H1 (cell line): ENCODE results near the gene WIPI1. TPM values are rescaled to one million over a fixed set of nuclear protein-coding genes. Genes with fewer than 3 reads are reported as not detected.

ENCODE experiments used
- KDM4A ChIP-seq: IDR thresholded peaks from one replicate; pipeline ENCODE4 v1.7.1; 2012; ENCODE audit warnings: low read depth, mild to moderate bottlenecking, moderate library complexity, low read length, inconsistent platforms; ENCODE audit not compliant: severe bottlenecking
- KDM5A ChIP-seq: fragments of 200-600 bp; IDR thresholded peaks from 2 replicates; pipeline ENCODE4 v1.7.1; 2012; ENCODE audit warnings: mild to moderate bottlenecking, low read length, inconsistent platforms, mixed read lengths
- polyA plus RNA-seq, 7 experiments: library from polyadenylated mRNA; depleted of rRNA in 3 of 7; stranded (reverse) in 5 of 7; unstranded in 2 of 7; fragments of >200 nt in 5 of 7; fragments of 200-250 nt in 2 of 7; gene quantifications; 1 replicate in 5 of 7; 2 replicates in 1 of 7; 4 replicates in 1 of 7; pipeline versions ENCODE4 v1.2.1 to v1.2.3, GENCODE V29; 2011 to 2013; ENCODE audit warnings: missing spikeins in 2 of 7, mixed read lengths in 2 of 7
- total RNA-seq: library from RNA; stranded (reverse); fragmentation: NEBNext Ultra II Directional; extraction: Animal tissue kit (Norgen Biotek cat#: 25700); gene quantifications from 2 replicates; pipeline ENCODE4 v1.2.1, GENCODE V29; 2021

The WIPI1 gene
- total and polyA plus RNA-seq, 2 of the 8 experiments (the other 6 are each of a cell fraction or from before 2014, with no cell fraction given) = 16.6 to 17.4 TPM

GRCh38 chr17:68384471-68384870, 72.8 kb downstream of the WIPI1 start (continued):
- TF ChIP-seq KDM5A (no peak), KDM4A (no peak)
